Measurements from ENCODE around the gene CNR2.
A peak's percentile ranks its signal among the peaks of the same experiment; 100 is the strongest.
"Not testable (repeated sequence)": the region's sequence is repeated elsewhere in the genome, so short reads cannot be mapped to it uniquely, and the experiment has no call there.

CNR2 gene

DNA sequence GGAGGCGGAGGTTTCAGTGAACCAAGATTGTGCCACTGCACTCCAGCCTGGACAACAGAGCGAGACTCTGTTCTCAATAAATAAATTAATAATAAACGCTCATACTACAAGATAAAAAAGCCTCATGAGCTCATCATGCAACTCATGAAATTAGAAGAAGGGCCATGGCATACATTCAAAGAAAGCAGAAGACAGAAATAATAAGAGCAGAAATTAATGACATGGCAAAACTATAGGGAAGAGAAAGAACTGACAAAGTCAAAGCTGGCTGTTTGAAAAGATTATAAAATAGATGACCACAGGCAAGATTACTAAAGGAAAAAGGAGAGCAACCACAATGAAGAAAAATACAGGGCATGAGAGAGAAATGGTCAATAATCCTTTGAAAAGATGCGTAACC lies 30.4 kb downstream of the CNR2 start:
- no peak for DNase-seq

- DNase-seq, result no peak
Measured at GRCh38 chr1:23879809-23880208, 33.4 kb downstream of the CNR2 start.

DNA sequence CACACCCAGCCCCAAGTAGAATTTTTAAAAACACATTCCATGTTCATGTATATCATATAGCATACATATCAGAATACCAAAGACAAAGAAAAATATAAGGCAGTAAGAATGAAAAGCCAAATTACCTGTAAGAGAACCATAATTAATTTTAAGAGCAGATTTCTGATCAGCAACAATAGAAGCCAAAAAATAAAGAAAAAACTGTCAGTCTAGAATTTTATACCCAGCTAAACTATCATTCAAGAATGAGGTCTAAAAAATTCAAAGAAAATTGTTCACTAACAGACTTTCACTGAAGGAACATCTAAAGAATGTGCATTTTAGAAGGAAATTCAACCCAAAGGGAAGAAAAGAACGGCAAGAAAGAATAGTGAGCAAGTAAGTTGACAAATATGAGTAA lies 34.5 kb downstream of the CNR2 start:
- DNase-seq, result no peak

DNA sequence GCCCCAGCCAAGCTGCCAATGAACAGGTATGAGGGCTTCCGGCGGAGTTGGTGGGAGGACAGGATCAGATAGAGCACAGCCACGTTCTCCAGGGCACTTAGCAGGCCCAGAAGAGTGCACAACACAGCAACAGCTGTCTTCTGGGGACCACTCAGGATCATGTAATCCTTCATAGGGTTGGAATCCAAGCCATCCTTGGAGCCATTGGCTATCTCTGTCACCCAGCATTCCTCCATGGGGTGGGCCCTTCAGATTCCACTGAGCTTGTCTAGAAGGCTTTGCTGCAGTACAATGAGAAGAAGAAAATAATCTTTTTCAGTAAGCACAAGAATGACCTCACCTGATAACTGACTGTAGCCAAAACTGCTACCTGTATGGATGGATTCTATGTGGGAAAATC lies 37.8 kb downstream of the CNR2 start:
- DNase-seq, result no peak

GRCh38 chr1:23872421-23872820 lies 40.7 kb downstream of the CNR2 start:
- peak; percentile 81 for DNase-seq

DNA sequence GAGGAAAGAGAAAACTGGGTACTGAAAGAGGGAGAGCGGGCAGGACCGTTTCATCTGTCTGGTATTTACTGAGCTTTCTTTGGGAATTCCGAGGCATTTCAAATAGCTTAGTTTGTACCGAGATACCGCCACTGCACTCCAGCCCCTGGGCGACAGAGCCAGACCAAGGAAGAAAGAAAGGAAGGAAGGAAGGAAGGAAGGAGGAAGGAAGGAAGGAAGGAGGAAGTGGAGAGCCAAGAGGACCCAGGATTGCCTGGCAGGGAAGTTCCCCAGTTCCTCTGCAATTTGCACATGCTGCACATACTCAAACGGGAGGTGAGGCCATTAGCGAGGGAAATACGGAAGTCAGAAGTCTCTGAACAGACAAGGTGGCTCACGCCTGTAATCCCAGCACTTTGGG lies 44.1 kb downstream of the CNR2 start:
- DNase-seq, result no peak

- peak; percentile 68 for DNase-seq
Measured at GRCh38 chr1:23868557-23869016, 44.6 kb downstream of the CNR2 start.

- peak; percentile 98 for DNase-seq
Measured at GRCh38 chr1:23867895-23868556, 45.1 kb downstream of the CNR2 start, which contains the start of gene FUCA1. FUCA1 (minus strand) TSS chr1:23868290; CDS start chr1:23868286, 4 bp downstream.

DNA sequence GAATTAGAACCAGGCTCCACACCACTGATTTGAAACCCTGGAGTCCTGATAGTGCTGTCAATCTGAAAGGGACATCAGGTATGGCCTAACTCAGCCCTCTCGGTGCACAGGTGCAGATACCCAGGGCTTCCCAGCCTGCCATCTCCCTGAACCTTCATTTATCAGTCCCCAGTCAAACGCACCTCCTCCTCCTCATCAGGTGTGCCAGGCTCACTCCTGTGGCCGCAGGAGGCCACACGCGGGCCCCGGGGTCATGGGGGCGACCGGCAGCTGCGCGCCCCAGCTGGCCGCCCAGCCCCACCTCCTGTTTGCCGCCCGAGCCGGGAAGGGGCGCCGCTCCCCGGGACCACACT lies 45.6 kb downstream of the CNR2 start:
- no peak for DNase-seq

DNA sequence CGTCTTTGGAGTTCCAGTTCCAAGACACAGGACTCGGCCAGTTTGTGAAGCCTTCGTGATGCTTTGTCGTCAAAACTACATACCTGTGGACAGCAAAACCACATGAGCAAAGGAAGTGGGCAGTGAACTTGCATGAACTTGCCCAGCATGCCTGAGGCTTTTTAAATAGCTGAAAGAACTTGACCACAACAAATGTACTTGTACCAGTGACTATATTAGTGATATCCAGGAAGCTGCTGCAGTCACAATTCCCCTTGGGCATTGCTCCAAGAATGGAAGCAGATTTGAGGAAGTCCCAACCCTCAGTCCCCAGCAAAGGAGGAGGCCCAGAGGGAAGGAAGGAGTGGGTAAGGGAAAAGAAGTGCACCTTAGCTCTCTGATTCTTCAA lies 47.6 kb downstream of the CNR2 start:
- peak; percentile 34 for DNase-seq

- no peak for DNase-seq
Measured at GRCh38 chr1:23864801-23865542, 48.2 kb downstream of the CNR2 start.

DNA sequence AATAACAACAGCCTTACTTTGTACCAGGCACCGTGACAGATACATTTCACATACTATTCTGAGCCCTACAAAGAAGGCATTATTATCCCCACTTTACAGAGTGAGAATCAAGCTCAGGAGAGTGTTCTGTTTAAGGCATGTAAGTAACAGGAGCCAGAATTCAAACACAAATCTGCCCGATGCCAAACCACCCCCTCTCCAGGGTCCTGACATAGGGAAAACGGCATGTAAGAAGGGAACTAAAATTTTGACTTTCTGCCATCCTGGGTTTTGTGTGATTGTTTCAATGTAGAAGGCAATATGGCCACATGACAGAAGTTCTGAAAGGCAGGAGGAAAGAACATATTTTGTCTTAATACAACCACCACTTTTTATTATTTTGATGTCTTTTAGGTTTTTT lies 50.5 kb downstream of the CNR2 start:
- no peak for DNase-seq

- peak; percentile 70 for DNase-seq
Measured at GRCh38 chr1:23854568-23854967, 58.6 kb downstream of the CNR2 start.

GRCh38 chr1:23853124-23853523 lies 60.0 kb downstream of the CNR2 start:
- DNase-seq, result not testable (repeated sequence)

- DNase-seq, result not testable (repeated sequence)
Measured at GRCh38 chr1:23851406-23851805, 61.8 kb downstream of the CNR2 start.

DNA sequence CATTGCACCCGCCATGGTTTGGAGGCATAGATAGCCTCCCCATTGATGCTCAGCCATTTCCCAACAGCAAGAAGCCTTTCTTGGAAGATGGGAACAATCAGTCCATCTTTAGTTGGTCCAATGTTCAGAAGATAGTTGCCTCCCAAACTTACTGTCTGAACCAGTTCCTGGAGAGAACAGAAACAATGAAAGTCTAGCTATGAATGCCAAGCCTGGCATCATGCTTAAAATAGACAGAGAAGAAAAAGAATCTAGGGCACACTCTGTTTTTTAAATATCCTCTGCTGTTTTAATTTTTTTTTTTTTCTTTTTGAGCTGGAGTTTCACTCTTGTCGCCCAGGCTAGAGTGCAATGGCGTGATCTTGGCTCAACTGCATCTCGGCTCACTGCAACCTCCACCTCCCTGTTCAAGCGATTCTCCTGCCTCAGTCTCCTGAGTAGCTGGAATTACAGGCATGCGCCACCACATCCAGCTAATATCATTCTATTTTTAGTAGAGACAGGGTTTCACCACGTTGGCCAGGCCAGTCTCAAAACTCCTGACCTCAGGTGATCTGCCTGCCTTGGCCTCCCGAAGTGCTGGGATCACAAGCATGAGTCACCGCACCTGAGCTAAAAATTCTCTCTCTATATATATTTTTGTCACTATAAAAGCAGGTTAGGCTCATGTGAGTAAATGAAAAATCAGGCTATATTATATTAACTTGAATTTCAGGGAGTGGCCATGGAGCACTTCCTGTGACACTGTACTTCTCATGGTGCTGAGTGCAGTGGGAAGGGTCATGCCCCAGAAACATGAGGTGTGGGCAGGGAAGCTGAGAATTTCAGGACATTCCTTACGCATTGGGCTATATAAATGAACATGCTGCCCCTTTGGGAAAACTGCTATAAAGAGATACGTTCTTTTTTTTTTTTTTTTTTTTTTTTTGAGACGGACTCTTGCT lies 64.2 kb downstream of the CNR2 start:
- no peak for DNase-seq

DNA sequence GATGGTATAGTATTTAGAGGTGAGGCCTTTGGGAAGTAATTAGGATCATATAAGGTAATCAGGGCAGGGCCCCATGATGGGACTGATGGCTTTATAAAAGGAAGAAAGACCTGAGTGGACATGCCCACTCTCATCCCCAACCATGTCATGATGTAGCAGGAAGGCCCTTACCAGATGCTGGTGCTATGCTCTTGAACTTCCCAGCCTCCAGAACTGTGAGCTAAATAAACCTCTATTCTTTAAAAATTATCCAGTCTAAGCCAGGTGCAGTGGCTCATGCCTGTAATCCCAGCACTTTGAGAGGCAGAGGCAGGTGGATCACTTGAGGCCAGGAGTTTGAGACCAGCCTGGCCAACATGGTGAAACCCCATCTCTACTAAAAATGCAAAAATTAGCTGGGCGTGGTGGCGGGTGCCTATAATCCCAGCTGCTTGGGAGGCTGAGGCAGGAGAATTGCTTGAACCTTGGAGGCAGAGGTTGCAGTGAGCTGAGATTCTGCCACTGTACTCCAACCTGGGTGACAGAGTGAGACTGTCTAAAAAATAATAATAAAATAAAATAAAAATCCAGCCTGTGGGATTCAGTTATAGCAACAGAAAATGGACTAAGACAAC lies 65.6 kb downstream of the CNR2 start:
- not testable (repeated sequence) for DNase-seq

- DNase-seq, result peak; percentile 63
Measured at GRCh38 chr1:23845163-23845562, 68.0 kb downstream of the CNR2 start.

GRCh38 chr1:23843644-23844043 lies 69.5 kb downstream of the CNR2 start:
- no peak for DNase-seq

DNA sequence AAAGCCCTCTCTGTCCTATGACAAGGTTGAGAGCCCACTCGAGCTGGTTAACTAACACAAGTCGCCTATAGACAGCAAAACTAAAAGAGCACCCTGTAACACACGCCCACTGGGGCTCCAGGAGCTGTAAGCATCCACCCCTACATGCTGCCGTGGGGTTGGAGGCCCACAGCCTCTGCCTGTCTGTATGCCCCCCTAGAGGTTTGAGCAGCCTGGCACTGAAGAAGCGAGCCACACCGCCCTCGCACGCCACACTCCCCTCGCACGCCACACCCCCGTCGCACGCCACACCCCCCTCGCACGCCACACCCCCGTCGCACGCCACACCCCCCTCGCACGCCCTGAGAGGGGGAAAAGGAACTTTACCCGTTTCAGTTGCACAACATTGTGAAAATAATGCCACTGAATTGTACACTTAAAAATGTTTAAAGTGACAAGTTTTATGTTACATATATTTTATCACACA lies 74.7 kb downstream of the CNR2 start:
- peak; percentile 91 for DNase-seq

GRCh38 chr1:23837908-23838307 lies 75.3 kb downstream of the CNR2 start:
- no peak for DNase-seq

DNA sequence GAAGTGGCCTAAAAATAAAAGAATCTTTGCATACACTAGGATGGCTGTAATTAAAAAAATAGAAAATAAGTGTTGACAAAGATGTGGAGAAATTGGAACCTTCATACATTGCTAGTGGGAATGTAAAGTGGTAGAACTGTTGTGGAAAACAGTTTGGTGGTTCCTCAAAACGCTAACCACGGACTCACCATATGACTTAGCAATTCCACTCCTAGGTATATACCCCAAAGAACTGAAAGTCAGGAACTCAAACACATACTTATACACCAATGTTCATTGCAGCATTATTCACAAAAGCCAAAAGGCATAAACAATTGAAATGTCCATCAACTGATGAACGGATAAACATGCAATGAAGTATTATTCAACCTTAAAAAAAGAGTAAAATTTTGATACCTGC lies 77.1 kb downstream of the CNR2 start:
- peak; percentile 54 for DNase-seq

DNA sequence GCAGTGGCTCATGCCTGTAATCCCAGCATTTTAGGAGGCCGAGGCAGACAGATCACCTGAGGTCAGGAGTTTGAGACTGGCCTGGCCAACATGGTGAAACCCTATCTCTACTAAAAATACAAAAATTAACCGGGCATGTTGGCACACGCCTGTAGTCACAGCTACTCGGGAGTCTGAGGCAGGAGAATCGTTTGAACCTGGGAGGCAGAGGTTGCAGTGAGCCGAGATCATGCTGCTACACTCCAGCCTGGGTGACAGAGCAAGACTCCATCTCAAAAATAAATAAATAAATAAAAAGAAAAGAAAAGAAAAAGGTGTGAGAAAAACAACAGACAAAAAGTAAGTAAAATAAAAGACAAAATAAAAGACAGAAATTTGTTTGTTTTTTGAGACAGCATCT lies 79.0 kb downstream of the CNR2 start:
- DNase-seq, result not testable (repeated sequence)

Measured in hematopoietic multipotent progenitor cell treated with erythropoietin and hydrocortisone succinate and interleukin-3 and kit ligand, for 4 days (in vitro differentiated cells).